ENCODE data around the gene CHCHD10. TPM values are rescaled to one million over a fixed set of nuclear protein-coding genes. Genes with fewer than 3 reads are reported as not detected.

CHCHD10 gene
- total and polyA plus RNA-seq, 2 of the 13 experiments (the other 11 are each of a cell fraction or from before 2014, with no cell fraction given): 37.0 to 62.8 TPM

DNA sequence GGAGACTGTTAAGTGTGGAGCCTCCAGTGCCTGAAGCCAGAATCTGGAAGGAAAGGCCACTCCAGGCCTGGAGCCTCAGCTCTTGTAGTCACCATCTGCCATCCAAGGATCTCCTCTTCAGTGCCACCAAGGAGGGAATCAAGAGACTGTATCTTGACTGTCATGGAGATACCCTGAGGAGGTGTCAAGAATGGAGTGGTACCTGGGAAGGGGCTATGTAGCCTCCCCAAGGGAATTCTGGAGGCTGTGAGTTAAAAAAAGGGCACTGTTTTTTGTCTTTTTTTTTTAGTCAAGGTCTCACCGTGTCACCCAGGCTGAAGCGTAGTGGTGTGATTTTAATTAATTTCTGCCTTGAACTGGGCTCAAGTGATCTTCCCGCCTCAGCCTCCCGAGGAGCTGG is 8.2 kb downstream of the CHCHD10 start (continued):
- TF ChIP-seq SOX6 (IDR thresholded peaks at IDR 0.05): no peak
- TF ChIP-seq SOX6 (CRISPR knock-in tag; IDR thresholded peaks at IDR 0.05): no peak
- TF ChIP-seq NRL (CRISPR knock-in tag; IDR thresholded peaks at IDR 0.05; ENCODE audit: borderline replicate concordance): no peak
- TF ChIP-seq ZSCAN22 (CRISPR knock-in tag; IDR thresholded peaks at IDR 0.05): no peak
- TF ChIP-seq MED1 (CRISPR knock-in tag; IDR thresholded peaks at IDR 0.05): no peak
- no peak for TF ChIP-seq IRF2 (CRISPR knock-in tag; IDR thresholded peaks at IDR 0.05)
- no peak for TF ChIP-seq ZNF143 (CRISPR knock-in tag; IDR thresholded peaks at IDR 0.05)
- TF ChIP-seq PHB2 (IDR thresholded peaks at IDR 0.05; ENCODE audit: partially characterized antibody): no peak
- no peak for TF ChIP-seq MIER2 (CRISPR knock-in tag; IDR thresholded peaks at IDR 0.05)
- TF ChIP-seq, protein P1, sequence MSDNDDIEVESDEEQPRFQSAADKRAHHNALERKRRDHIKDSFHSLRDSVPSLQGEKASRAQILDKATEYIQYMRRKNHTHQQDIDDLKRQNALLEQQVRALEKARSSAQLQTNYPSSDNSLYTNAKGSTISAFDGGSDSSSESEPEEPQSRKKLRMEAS (IDR thresholded peaks at IDR 0.05): no peak
- TF ChIP-seq, protein P2, sequence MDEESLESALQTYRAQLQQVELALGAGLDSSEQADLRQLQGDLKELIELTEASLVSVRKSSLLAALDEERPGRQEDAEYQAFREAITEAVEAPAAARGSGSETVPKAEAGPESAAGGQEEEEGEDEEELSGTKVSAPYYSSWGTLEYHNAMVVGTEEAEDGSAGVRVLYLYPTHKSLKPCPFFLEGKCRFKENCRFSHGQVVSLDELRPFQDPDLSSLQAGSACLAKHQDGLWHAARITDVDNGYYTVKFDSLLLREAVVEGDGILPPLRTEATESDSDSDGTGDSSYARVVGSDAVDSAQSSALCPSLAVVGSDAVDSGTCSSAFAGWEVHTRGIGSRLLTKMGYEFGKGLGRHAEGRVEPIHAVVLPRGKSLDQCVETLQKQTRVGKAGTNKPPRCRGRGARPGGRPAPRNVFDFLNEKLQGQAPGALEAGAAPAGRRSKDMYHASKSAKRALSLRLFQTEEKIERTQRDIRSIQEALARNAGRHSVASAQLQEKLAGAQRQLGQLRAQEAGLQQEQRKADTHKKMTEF (CRISPR knock-in tag; IDR thresholded peaks at IDR 0.05): no peak

DNA sequence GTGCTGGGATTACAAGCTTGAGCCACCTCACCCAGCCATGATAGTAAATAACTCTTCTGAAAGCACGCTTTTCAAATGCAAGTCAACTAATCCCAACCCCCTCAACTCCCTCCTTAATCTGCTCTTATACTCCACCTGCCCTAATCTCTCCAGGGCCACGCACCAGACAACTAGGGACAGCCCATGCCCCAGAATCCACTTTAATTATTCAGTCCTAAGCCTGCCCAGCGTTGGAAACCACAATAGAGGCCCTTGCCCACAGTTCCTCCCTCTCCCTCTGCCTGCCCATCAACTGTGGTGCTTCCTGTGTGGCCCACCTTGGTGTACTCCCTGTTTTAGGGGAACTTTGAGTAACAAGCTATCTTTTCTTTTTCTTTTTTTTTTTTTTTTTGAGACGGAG is 10.9 kb downstream of the CHCHD10 start:
- H4K20me1 ChIP-seq (ENCODE audit: insufficient read depth, low read length): no peaks in the 10 kb centered on the region
- ATAC-seq (no peak), FAIRE-seq (no peak), DNase-seq (ENCODE audit: low spot score) (no peak)
- WGBS (ENCODE audit: low lambda C conversion rate): 37% methylated on average over 4 of the region's 4 CpGs
- no peaks in the 10 kb centered on the region for H3K79me2 ChIP-seq (ENCODE audit: insufficient read depth, low read length)
- no peak for TF ChIP-seq ZNF460 (CRISPR knock-in tag; IDR thresholded peaks at IDR 0.05; ENCODE audit: borderline replicate concordance)
- TF ChIP-seq SP5 (CRISPR knock-in tag; IDR thresholded peaks at IDR 0.05; ENCODE audit: borderline replicate concordance, low read depth): no peak
- no peak for TF ChIP-seq RFXANK (CRISPR knock-in tag; IDR thresholded peaks at IDR 0.05)
- TF ChIP-seq, protein P3, sequence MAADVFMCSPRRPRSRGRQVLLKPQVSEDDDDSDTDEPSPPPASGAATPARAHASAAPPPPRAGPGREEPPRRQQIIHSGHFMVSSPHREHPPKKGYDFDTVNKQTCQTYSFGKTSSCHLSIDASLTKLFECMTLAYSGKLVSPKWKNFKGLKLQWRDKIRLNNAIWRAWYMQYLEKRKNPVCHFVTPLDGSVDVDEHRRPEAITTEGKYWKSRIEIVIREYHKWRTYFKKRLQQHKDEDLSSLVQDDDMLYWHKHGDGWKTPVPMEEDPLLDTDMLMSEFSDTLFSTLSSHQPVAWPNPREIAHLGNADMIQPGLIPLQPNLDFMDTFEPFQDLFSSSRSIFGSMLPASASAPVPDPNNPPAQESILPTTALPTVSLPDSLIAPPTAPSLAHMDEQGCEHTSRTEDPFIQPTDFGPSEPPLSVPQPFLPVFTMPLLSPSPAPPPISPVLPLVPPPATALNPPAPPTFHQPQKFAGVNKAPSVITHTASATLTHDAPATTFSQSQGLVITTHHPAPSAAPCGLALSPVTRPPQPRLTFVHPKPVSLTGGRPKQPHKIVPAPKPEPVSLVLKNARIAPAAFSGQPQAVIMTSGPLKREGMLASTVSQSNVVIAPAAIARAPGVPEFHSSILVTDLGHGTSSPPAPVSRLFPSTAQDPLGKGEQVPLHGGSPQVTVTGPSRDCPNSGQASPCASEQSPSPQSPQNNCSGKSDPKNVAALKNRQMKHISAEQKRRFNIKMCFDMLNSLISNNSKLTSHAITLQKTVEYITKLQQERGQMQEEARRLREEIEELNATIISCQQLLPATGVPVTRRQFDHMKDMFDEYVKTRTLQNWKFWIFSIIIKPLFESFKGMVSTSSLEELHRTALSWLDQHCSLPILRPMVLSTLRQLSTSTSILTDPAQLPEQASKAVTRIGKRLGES (CRISPR knock-in tag; IDR thresholded peaks at IDR 0.05; ENCODE audit: borderline replicate concordance): no peak
- no peak for TF ChIP-seq KDM6A (CRISPR knock-in tag; IDR thresholded peaks at IDR 0.05; ENCODE audit: low read depth)
- no peak for TF ChIP-seq ZNF337 (CRISPR knock-in tag; IDR thresholded peaks at IDR 0.05; ENCODE audit: borderline replicate concordance, low read depth)
- in situ Hi-C loops (cut with HindIII; ENCODE audit: extremely low pct_ligation_motif_present, low pct_unique_long_range_greater_than_20kb) (no loop called here), intact Hi-C loops (cut with micrococcal nuclease; ENCODE audit: unreplicated experiment) (no loop called here)
- no peaks in the 10 kb centered on the region for H3K9me3 ChIP-seq (ENCODE audit: low read length)
- BruUV-seq (replicated peaks): no TSS peak
- ChIA-PET CTCF (ENCODE audit: low intra/inter-chr PET ratio, low total read pairs) (no interaction called here), POLR2A (interaction anchor here (0.7 to 1.3 kb wide), 3 partner anchors 9 to 39 kb away, joined by 3 to 6 read pairs (median 3); no protein-coding TSS in a partner anchor)
- H3K27ac ChIP-seq (ENCODE audit: extremely low read length, insufficient read depth, low read length): no peak overlapping the region
- no peaks in the 10 kb centered on the region; a peak in 1 of 5 replicates for H3K27me3 ChIP-seq (ENCODE audit: control insufficient read depth in 1 of 2, insufficient read depth in 2 of 2, low read length in 2 of 2)
- no peaks in the 10 kb centered on the region for H3K36me3 ChIP-seq (replicated peaks in 1 of 2; ENCODE audit: control insufficient read depth in 1 of 2, insufficient read depth in 2 of 2, low read length in 2 of 2)
- H3K9ac ChIP-seq (ENCODE audit: insufficient read depth, low read depth, low read length): no peak overlapping the region
- no peak overlapping the region for H3K4me3 ChIP-seq (replicated peaks in 1 of 3; ENCODE audit: insufficient read depth in 1 of 3, low read depth in 2 of 3, low read length in 3 of 3)
- H3K4me1 ChIP-seq (ENCODE audit: insufficient read depth, low read length): peaks cover 6% of the 10 kb centered on the region
- no peak overlapping the region for H2AFZ ChIP-seq (ENCODE audit: low read length)
- H3K4me2 ChIP-seq (ENCODE audit: low read depth, low read length): no peak overlapping the region
